Fibroblast of lung (primary cell): ENCODE measurements around the gene WDR27.

Experiments used
- EZH2 ChIP-seq: IDR thresholded peaks from 2 replicates; pipeline ENCODE4 v1.5.1; 2012; ENCODE audit warnings: low read length, control low read depth, mild to moderate bottlenecking; ENCODE audit errors: missing control alignments
- TF ChIP-seq, protein P1 (sequence below), 2 donors: IDR thresholded peaks in 1 of 2; conservative IDR thresholded peaks in 1 of 2; 1 replicate in 1 of 2; 2 replicates in 1 of 2; pipeline ENCODE4 v1.5.1; 2011 to 2012; ENCODE audit warnings: low read length in 2 of 2, control low read depth in 1 of 2, inconsistent platforms in 1 of 2, low read depth in 1 of 2, mild to moderate bottlenecking in 1 of 2

DNA sequence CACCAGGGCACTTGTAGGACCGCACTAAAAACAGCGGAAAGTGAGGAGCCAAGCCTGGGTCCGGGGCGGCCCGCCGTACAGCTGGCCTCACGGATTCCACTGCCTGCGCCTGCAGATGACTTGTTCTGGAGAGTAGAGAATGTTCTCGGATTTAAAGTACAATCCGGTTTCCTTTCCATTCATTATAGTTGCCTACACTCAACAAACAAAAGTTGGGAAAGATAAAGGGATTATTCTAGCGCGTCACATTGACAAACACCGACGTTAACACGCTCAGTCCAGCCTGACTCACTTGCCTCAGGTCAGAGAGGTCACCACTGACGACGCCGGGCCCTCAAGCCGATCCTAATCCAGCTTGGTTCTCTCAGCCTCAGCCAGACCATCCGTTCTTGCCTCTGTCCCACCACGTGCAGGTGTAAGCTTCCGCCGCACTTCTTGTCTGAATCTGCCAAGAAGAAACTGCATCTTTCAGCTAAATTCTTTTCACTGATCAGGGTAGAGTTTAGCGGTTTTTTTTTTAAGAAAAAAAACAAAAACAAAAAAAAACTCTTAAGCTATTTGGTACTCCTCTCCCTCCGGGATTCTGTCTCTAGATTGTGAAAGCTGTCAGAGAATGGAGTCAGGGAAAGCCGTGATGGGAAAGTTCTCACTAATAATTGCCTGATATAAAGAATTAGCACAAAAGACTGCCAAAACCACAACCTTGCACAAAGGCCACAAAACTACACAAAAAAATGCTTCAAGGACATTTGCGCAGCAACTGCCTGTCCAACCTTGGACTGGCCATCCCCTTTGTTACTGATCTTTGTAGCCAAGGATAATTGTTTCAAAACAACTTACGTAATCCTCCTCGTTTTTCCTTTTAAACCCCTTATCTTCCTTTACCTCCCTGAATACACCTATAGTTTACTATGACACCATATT lies 23.6 kb upstream of the WDR27 start:
- TF ChIP-seq, protein P1, sequence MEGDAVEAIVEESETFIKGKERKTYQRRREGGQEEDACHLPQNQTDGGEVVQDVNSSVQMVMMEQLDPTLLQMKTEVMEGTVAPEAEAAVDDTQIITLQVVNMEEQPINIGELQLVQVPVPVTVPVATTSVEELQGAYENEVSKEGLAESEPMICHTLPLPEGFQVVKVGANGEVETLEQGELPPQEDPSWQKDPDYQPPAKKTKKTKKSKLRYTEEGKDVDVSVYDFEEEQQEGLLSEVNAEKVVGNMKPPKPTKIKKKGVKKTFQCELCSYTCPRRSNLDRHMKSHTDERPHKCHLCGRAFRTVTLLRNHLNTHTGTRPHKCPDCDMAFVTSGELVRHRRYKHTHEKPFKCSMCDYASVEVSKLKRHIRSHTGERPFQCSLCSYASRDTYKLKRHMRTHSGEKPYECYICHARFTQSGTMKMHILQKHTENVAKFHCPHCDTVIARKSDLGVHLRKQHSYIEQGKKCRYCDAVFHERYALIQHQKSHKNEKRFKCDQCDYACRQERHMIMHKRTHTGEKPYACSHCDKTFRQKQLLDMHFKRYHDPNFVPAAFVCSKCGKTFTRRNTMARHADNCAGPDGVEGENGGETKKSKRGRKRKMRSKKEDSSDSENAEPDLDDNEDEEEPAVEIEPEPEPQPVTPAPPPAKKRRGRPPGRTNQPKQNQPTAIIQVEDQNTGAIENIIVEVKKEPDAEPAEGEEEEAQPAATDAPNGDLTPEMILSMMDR (conservative IDR thresholded peaks at IDR 0.05 in 1 of 2, IDR thresholded peaks at IDR 0.05 in 1 of 2; ENCODE audit: low read depth in 1 of 2, low read length in 2 of 2): no peak
- TF ChIP-seq EZH2: no peak
